NCI-H1092 treated with DMSO at 0.1 percent for 48 hours (cell line): ENCODE data around the gene SLC37A4.
"Not testable (repeated sequence)": the region's sequence is repeated elsewhere in the genome, so short reads cannot be mapped to it uniquely, and the experiment has no call there.

Experiments
- DNase-seq: peaks from one replicate; lab custom pipeline; 2025; lab: John Stamatoyannopoulos, UW

The SLC37A4 gene

GRCh38 chr11:119041821-119042514, 11.3 kb upstream of the SLC37A4 start:
- DNase-seq = no peak

GRCh38 chr11:119039471-119039870, 8.8 kb upstream of the SLC37A4 start:
- not testable (repeated sequence) for DNase-seq

- DNase-seq = no peak
These were observed 8.2 kb upstream of the SLC37A4 start for GRCh38 chr11:119038884-119039283.

GRCh38 chr11:119034813-119035212, 4.1 kb upstream of the SLC37A4 start:
- no peak for DNase-seq

GRCh38 chr11:119033421-119033820, 2.7 kb upstream of the SLC37A4 start:
- not testable (repeated sequence) for DNase-seq

- no peak for DNase-seq
These were observed 1.2 kb upstream of the SLC37A4 start for GRCh38 chr11:119031912-119032280.

GRCh38 chr11:119030029-119030328, 698 bp downstream of the SLC37A4 start:
- no peak for DNase-seq

- no peak for DNase-seq
These were observed 1.2 kb downstream of the SLC37A4 start for GRCh38 chr11:119029340-119030028.

- no peak for DNase-seq
These were observed 1.7 kb downstream of the SLC37A4 start for GRCh38 chr11:119029069-119029339.

GRCh38 chr11:119028346-119029068, 2.2 kb downstream of the SLC37A4 start:
- no peak for DNase-seq

- no peak for DNase-seq
These were observed 2.9 kb downstream of the SLC37A4 start for GRCh38 chr11:119027561-119028345.

GRCh38 chr11:119026970-119027369, 3.7 kb downstream of the SLC37A4 start:
- no peak for DNase-seq

- DNase-seq = no peak
These were observed 4.5 kb downstream of the SLC37A4 start for GRCh38 chr11:119025978-119026766.

- no peak for DNase-seq
These were observed 5.1 kb downstream of the SLC37A4 start for GRCh38 chr11:119025541-119025940.

- DNase-seq = no peak
These were observed 5.6 kb downstream of the SLC37A4 start for GRCh38 chr11:119025099-119025473.

- DNase-seq = no peak
These were observed 6.1 kb downstream of the SLC37A4 start for GRCh38 chr11:119024430-119025098.

- DNase-seq = no peak
These were observed 6.9 kb downstream of the SLC37A4 start for GRCh38 chr11:119023741-119024140.

- no peak for DNase-seq
These were observed 9.0 kb downstream of the SLC37A4 start for GRCh38 chr11:119021631-119022030.

- no peak for DNase-seq
These were observed 10.7 kb downstream of the SLC37A4 start for GRCh38 chr11:119019996-119020395.

- peak; percentile 99 for DNase-seq
These were observed 12.4 kb downstream of the SLC37A4 start, which contains the start of the genes RPS25 and TRAPPC4 for GRCh38 chr11:119018074-119018938. TSS of gene RPS25 (minus strand) at chr11:119018343. CDS start at chr11:119018284, 59 bp downstream. TSS of gene TRAPPC4 (plus strand) at chr11:119018766. CDS start at chr11:119018796, 30 bp downstream.
